GM12878 (cell line): Measurements from ENCODE around the gene PPM1J.

Source experiments
- NFYB ChIP-seq: IDR thresholded peaks from 2 replicates; pipeline ENCODE4 v1.6.1; 2011; ENCODE audit warnings: low read depth, mild to moderate bottlenecking, low read length, improper control_type of control experiment, moderate library complexity; ENCODE audit not compliant: insufficient read depth
- TF ChIP-seq, protein P1 (sequence below), 3 experiments: IDR thresholded peaks in 2 of 3; conservative IDR thresholded peaks in 1 of 3; 2 replicates each; pipeline ENCODE4 v1.5.1; 2011; ENCODE audit warnings: low read depth in 3 of 3, low read length in 3 of 3, mild to moderate bottlenecking in 3 of 3, control low read depth in 2 of 3, moderate library complexity in 2 of 3, inconsistent platforms in 1 of 3, mixed read lengths in 1 of 3; ENCODE audit not compliant: control insufficient read depth in 2 of 3, insufficient read depth in 1 of 3; ENCODE audit errors: extremely low read depth in 1 of 3

- TF ChIP-seq NFYB = no peak
- TF ChIP-seq, protein P1, sequence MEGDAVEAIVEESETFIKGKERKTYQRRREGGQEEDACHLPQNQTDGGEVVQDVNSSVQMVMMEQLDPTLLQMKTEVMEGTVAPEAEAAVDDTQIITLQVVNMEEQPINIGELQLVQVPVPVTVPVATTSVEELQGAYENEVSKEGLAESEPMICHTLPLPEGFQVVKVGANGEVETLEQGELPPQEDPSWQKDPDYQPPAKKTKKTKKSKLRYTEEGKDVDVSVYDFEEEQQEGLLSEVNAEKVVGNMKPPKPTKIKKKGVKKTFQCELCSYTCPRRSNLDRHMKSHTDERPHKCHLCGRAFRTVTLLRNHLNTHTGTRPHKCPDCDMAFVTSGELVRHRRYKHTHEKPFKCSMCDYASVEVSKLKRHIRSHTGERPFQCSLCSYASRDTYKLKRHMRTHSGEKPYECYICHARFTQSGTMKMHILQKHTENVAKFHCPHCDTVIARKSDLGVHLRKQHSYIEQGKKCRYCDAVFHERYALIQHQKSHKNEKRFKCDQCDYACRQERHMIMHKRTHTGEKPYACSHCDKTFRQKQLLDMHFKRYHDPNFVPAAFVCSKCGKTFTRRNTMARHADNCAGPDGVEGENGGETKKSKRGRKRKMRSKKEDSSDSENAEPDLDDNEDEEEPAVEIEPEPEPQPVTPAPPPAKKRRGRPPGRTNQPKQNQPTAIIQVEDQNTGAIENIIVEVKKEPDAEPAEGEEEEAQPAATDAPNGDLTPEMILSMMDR (IDR thresholded peaks at IDR 0.05 in 2 of 3, conservative IDR thresholded peaks at IDR 0.05 in 1 of 3; ENCODE audit: control insufficient read depth in 2 of 3, extremely low read depth in 1 of 3, insufficient read depth in 1 of 3, low read depth in 3 of 3, low read length in 3 of 3) = peak; percentile 93 to 99 (median 97); a peak in 5 of 6 replicates
Observed at GRCh38 chr1:112716133-112716720, 1.1 kb upstream of the PPM1J start.
